NCI-H2081 treated with DMSO at 0.1 percent for 48 hours (cell line): Measurements from ENCODE around the gene SERPINE3.

ENCODE experiments used
- DNase-seq: peaks from one replicate; lab custom pipeline; 2025; lab: John Stamatoyannopoulos, UW

Gene SERPINE3

GRCh38 chr13:51328488-51328887, 11.0 kb upstream of the SERPINE3 start:
- no peak for DNase-seq

GRCh38 chr13:51329606-51330005, 9.9 kb upstream of the SERPINE3 start:
- no peak for DNase-seq

GRCh38 chr13:51330791-51331190, 8.7 kb upstream of the SERPINE3 start:
- DNase-seq = no peak

- DNase-seq = no peak
Measured at GRCh38 chr13:51331354-51331861, 8.1 kb upstream of the SERPINE3 start.

- DNase-seq = no peak
Measured at GRCh38 chr13:51332566-51333361, 6.7 kb upstream of the SERPINE3 start.

- DNase-seq = no peak
Measured at GRCh38 chr13:51333421-51333820, 6.1 kb upstream of the SERPINE3 start.

- DNase-seq = no peak
Measured at GRCh38 chr13:51333826-51334225, 5.7 kb upstream of the SERPINE3 start.

- no peak for DNase-seq
Measured at GRCh38 chr13:51336746-51337145, 2.7 kb upstream of the SERPINE3 start.

GRCh38 chr13:51339952-51340732, 651 bp downstream of the SERPINE3 start:
- no peak for DNase-seq

GRCh38 chr13:51341232-51341631, 1.7 kb downstream of the SERPINE3 start:
- no peak for DNase-seq

- DNase-seq = no peak
Measured at GRCh38 chr13:51341791-51342190, 2.3 kb downstream of the SERPINE3 start.

GRCh38 chr13:51342706-51343105, 3.2 kb downstream of the SERPINE3 start:
- no peak for DNase-seq

- no peak for DNase-seq
Measured at GRCh38 chr13:51343475-51343874, 4.0 kb downstream of the SERPINE3 start.

- no peak for DNase-seq
Measured at GRCh38 chr13:51346397-51346796, 6.9 kb downstream of the SERPINE3 start.

GRCh38 chr13:51347099-51347498, 7.6 kb downstream of the SERPINE3 start:
- no peak for DNase-seq

GRCh38 chr13:51348069-51348967, 8.8 kb downstream of the SERPINE3 start:
- DNase-seq = no peak

GRCh38 chr13:51349016-51349415, 9.5 kb downstream of the SERPINE3 start:
- DNase-seq = no peak

GRCh38 chr13:51355217-51355616, 15.7 kb downstream of the SERPINE3 start:
- DNase-seq = no peak

GRCh38 chr13:51357928-51358595, 18.6 kb downstream of the SERPINE3 start:
- no peak for DNase-seq

- DNase-seq = no peak
Measured at GRCh38 chr13:51359352-51359751, 19.9 kb downstream of the SERPINE3 start.

- peak; percentile 22 for DNase-seq
Measured at GRCh38 chr13:51360489-51360888, 21.0 kb downstream of the SERPINE3 start.
